HG03064 (cell line): ENCODE results near the gene EPAS1.

ENCODE experiments used
- ATAC-seq: cut with Tn5 transposase; IDR thresholded peaks from one replicate; pipeline ENCODE4 v1.9.1; 2021; ENCODE audit warnings: low read depth; ENCODE audit not compliant: unreplicated experiment

Gene EPAS1

DNA sequence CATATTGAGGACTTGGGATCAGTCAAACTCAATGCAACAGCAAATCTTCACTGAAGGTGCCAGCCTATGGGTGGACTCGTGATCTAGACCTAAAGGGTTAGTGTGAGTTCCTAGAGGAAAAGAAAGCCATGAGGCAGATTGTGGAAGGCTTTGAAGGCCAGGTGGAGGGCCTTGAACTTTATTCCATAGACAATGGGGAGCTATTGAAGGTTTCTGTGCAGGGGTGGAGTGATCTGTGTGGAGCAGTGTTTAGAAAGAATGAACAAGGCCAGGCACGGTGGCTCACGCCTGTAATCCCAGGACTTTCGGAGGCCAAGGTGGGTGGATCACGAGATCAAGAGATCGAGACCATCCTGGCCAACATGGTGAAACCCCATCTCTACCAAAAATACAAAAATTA lies 61.5 kb downstream of the EPAS1 start:
- no peak for ATAC-seq

DNA sequence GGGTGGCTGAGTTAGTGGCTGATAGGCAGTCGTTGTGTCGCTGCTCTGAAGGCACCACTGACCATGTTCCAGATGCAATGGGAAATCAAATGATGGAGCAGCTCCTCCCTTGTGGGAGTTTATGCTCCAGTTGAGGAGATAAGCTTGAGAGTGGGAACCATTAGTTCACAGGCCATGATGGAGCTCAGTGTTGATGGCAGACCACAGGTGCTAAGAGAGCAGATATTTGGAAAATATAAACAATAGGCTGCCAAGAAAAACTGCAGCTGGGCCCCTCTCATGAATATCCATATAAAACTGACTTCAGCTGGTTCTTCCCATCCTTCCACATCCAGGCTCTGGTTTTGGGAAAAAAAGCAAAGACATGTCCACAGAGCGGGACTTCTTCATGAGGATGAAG lies 63.1 kb downstream of the EPAS1 start:
- ATAC-seq = no peak

DNA sequence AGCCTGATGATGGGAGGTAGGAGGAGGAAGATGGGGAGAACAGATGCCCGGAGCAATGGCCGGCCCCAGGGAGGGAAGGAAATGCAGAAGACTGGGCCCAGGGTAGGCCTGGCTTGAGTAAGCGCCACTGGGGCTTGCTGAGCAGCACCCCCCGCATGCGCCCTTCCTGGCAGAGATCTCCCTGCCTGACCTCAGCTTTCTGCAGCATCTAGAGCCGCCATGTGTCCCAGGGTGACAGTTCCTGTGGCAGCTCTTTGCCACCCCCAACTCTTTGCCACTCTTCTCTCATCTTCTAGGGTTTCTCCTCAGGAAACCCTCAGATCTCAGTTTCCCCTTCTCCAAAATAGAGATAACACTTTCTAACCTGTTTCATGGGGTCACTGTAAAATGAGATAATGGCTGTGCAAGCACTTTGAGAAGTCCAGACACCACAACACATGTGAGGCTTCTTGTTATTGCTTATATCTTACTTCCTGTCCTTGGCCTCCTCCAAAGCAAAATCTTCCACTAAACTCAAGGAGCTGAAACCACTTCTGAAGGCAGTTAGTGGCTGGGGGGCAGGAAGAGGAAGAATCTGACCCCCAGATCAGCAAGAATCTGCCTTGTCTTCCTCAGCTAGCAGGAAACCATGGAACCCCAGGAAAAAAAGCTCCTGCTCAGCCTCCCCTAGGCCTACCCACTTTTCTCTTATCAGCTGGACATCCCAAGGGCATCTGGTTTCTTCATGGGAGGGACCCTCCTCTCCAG lies 64.9 kb downstream of the EPAS1 start:
- ATAC-seq = no peak

DNA sequence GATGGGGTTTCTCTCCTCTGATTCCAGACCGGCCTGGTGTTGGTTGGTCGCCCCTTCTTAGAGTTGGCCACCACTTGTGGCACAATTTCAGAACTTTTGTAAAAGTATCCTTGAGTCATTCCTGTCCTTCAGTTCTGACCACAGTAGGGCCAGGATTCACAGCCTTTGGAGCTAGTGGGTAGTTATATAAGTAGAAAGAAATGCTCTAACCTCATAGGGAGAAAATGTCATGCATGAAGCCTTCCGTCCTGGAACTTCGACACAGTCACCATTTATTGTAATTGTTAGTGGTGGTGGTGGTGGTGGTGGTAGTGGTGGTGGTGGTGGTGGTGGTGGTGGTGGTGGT lies 65.4 kb downstream of the EPAS1 start:
- ATAC-seq = no peak

DNA sequence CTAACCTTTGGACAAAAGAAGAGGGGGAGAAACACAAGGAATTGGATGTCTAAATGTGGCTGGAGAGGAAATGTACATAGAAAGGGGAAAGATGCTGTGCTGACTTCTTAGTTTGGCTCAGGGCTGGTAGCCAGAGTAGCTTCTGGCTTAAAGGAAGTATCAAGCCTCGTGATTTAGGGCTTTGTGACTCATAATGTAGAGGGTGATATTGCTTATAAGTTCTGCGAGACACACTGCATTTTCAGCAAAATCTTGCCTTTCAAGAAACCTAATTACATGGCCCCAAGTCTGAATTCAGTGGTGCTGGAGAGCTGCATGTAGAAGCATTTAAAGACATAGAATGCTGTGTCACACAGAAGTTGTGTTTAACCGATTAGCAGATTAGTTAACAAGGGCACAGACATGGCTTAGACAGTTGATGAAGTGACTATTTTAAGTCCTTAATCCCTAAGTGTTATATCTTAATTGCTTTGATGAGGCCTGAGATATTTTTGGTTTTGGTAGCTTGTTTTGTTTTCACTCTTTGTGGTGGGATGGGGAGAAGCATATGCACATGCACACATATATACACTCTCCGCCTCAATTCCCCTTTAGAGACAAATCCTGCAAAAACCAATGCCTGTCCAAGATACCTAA lies 66.4 kb downstream of the EPAS1 start:
- no peak for ATAC-seq

DNA sequence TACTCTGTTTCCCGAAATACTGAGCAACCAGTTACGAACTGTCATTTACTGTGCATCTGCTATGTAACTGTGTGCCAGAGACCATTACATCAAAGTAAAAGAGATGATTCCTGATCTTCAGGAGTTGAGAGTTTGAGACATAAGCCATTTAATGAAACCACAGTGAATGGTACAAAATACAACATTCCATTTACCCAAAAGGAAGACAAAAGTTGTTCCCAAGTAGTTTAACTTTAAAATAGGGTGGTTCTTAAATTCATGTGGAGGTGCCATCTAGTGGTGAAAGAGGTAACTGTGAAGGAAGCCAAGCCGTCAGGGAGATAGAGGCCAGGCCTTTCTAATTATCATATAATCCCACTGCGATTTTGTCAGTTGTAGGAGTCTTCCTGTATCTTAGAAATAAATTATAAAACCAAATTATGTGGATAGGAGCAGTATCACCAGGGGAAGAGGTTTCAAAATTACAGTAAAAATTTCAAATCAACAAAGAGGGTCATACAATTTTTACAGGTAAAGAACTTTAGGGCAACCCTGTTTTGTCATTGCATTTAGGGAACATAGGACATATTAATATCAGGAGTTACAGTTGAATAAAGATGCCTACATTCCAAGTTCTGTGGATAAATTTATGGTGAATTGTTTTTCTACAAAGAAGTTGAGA lies 67.7 kb downstream of the EPAS1 start:
- no peak for ATAC-seq

DNA sequence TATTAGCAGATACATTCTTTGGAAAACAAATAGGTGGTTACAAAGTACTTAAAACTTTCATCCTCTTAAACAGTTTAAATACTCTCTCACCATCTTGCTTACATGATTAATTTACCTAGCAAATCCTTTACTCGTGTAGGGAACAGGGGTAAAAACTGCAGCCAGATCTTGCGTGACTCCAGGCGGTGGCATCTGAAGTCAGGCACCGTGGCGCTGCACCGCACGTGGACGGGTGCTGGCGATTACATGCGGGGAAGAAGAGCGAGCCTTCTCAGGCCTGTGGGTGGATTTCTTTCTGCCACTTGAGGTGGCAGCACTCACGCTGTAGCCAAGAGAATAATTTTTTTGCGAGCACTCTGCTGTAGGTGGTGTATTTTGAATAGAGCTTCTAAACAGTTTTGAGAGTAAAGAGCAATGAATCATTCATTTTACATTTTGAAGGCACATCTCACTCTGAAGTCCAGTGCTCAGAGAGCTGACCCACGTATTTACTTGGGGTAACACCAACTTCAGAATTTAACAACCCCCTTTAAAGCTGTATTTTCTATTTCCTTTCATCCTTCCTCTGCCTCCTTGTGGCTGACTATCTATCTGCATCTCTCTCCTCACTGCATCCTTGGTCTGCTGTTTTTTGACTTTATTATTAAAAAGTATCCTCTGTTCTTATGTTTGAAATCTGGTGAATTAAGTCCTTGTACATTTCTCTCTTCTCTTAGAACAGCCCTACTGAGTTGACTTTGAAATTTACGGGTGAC lies 68.9 kb downstream of the EPAS1 start:
- ATAC-seq = no peak

DNA sequence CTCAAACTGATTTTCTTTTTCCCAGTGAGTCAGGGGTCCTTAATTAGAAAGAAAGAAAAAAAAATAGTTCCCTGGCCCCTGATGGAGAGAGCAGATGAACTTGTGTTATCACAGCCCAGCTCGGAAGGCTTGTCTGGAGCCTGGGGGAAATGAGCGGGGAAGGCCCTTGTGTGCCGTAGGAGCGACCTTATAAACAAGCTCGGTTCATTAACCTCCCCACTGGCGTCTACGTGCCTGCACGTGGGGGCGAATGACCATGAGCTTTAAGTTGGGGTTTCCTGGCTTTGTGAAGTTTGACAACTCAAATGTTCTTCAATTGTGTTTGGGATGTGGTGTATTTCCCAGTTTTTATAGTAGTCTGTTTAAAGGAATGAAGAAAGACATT lies 69.5 kb downstream of the EPAS1 start:
- ATAC-seq = no peak

DNA sequence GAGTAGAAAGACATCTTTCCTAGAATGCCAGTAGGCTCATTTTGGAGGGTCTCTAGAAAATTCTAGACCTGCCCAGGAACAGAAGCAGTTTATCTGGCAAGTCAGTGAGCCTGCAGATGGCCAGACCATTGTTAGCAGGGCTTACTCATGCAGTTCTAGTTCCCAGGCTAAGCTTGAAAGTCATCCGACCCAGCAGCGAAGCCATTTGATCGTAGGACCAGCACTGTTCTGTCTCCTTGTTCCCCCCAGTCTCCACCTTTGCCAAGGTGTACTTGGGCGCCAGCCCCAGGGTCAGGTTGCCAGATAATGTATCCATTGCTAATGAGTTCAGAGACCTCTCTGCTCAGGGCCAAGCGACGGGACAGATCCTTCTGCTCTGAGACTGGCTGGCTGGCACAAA lies 70.1 kb downstream of the EPAS1 start:
- ATAC-seq = no peak

DNA sequence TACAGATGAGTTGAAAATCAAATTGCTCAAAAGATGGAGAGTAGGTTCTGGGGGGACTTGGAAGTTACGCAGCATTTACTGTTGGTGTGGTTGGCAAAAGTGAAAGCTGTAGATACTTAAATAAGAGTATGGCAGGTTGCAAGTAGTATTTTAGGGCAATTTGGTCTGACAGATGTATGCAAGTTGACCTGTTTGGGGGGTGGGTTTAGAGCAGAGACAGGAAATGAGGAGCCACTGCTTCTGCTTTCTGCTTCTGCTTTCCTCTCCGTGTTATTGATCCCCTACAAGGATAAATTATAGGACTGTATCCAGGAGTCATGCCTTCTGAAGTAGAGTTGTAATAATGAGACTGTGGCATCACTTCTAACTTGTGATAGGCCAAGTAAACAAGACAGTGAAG lies 71.2 kb downstream of the EPAS1 start:
- no peak for ATAC-seq

DNA sequence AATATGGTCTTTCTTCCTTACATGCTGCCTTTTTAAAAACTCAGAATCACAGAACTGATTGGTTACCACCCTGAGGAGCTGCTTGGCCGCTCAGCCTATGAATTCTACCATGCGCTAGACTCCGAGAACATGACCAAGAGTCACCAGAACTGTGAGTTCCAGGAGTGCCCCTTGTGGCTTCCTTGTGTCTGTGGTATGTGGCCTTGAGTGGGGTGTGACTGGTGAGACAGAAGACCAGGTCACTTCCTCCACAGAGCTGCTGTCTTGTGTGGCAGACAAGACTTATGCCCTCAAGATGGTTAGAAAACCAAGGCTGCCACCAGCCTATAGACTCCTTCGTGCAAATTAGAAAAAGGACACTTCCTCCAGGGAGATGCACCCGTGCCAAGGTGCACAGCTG lies 72.6 kb downstream of the EPAS1 start:
- ATAC-seq = no peak

DNA sequence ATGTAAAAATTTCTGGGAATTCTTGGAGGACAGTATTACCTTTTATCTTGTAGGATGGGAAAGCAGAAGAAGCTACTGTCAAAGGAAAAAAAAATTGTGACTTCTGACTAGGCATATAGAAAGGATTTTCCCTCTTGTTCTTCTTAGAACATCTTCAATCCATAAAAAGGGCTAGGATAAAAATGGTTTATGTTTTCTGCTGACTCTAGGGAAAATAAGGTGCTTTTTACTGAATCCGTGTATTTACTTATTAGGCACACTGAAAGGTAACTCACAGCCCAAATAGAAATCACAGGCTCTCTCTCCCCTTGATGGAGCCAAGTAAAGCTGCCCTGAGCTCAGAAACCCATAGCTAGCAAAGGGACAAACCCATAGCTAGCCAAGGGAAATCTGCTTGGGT lies 74.6 kb downstream of the EPAS1 start:
- no peak for ATAC-seq

DNA sequence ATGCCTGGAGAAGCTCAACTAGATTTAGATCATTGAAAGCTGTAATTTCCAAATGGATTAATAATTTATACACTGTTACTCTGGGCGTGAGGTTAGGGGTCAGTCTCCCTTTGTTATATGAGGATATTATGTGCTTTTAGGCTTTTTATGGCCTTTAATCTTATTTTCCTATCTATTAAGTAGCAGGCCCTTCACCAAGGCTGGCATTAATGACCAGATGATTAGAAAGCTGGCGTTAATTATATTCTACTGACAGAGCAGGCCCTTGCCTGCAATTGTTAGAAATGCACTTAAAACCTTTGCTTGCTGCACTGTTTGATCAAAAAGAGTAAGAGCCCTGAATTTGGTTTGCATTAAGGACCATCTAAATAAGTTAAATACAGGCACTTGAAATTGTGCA lies 75.3 kb downstream of the EPAS1 start:
- ATAC-seq = no peak

DNA sequence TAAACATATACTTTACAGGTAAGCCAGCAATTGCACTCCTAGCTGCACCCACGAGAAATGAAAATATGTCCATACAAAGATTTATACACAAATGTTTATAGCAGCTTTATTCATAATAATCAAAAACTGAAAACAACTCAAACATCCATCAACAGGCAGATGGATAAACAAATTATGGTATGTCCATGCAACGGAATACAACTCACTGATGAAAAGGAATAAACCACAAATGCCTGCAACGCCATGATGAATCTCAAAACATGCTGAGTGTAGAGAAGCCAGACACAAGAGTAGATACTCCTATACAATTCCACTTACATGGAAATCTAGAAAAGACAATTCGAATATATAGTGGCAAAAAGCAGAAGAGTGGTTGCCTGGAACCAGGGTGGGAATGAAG lies 76.0 kb downstream of the EPAS1 start:
- no peak for ATAC-seq

DNA sequence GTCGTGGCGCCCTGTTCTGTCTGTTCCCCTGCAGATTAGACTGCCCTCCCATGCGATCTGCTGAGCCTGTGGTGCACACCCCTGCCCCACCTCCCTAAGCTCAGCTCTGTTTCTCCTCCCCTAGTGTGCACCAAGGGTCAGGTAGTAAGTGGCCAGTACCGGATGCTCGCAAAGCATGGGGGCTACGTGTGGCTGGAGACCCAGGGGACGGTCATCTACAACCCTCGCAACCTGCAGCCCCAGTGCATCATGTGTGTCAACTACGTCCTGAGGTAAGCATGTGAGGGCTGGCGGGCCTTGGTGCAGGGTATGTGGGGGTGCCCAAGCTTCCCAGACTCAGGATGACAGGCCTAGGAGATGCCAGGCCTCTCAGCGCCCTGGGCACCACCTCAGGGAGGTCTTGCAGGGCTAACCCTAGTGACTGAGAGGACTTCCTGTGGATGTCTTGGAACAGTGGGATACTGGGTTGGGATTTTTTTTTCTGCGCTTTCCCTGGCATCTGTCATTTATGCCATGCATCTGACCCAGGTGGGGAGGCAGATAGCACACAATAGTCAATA lies 78.4 kb downstream of the EPAS1 start:
- ATAC-seq = no peak

DNA sequence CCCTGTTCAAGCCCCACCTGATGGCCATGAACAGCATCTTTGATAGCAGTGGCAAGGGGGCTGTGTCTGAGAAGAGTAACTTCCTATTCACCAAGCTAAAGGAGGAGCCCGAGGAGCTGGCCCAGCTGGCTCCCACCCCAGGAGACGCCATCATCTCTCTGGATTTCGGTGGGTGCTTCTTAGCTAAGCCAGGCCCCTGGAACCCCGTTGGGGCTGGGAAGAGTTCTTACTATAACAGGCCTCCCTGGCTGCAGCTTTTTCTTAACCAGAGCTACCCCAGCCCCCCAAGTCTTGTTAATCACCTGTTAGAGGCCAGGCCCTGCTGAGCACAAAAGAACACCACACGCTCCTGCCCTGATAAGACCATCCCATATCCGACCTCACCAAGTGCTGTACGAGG lies 79.4 kb downstream of the EPAS1 start:
- ATAC-seq = no peak

DNA sequence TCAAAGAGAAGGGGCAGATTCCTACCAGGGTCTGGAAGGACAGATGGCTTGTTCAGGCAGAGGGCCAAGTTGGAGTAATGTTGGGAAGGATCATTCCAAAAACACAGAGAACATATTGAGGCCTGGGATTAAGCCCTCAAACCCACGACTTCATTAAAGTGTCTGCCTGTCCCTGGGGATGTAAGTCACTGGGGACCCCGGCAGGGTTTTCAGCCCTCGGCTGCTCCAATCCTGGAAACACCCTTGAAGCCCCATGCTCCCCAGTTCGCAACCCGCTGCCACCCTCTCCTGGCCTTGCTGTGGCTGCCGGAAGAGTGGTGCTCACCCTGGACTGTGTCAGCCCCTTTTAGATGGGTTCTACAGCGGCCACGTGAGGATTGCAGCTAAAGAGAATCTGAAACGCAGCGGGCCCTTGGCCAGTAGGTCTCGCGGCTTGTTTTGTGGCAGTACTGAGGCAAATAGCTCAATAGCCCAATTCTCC lies 79.9 kb downstream of the EPAS1 start:
- ATAC-seq = no peak

DNA sequence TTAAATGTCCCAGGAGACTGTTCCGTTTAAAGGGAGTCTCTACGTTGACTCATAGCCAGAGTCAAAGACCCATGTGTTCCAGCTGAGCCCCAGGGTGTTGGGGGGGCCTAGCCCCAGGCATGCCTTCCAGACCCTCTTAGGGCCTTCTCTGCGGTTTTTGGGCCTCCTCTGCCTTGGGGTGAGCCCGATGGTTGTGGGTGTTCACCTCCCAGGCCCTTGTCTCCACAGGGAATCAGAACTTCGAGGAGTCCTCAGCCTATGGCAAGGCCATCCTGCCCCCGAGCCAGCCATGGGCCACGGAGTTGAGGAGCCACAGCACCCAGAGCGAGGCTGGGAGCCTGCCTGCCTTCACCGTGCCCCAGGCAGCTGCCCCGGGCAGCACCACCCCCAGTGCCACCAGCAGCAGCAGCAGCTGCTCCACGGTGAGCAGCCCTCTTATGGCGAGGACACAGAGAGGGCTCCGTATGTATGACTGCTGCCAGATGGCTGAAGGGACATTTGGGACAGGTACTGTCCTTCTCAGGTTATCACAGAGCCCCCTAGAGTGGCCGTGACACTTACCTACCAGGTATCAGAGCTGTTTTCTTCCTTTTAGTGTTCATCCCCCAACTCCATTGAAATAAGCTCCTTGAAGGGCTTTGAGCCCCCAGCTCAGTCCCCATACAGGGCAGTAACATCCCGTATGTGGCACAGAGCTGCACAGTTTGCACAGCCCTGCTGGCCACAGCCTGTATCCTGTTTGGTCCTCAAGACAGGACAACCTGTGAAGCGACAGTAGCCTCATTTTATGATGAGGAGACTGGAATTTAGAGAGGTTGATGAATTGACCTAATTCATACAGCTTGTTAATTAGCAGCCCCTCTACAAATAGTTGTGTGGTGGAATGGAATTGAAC lies 80.7 kb downstream of the EPAS1 start:
- ATAC-seq = no peak

DNA sequence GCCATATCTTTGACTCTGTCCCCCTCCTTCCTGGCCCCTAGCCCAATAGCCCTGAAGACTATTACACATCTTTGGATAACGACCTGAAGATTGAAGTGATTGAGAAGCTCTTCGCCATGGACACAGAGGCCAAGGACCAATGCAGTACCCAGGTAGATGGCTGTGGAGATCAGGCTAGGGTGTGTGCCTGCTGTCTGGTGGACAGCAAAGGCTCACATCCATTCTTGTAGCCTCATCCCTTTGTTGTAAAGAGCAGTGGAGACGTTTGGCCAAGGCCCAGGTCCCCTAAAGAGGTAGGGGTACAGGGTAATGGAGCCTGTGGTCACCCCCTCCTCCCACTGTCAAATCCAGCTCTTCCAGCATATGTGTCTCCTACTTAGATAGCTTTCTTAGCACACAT lies 81.4 kb downstream of the EPAS1 start:
- no peak for ATAC-seq
